HCT116 (cell line): Measurements from ENCODE around the gene TOLLIP. TPM values are rescaled to one million over a fixed set of nuclear protein-coding genes. Genes with fewer than 3 reads are reported as not detected.

Experiments
- ATAC-seq: fragments of 200-7000 bp; cut with Tn5 transposase; 2 replicates; pipeline ENCODE4 v1.9.1; 2020; ENCODE audit warnings: mild to moderate bottlenecking, moderate library complexity
- BruUV-seq: library from RNA; stranded (reverse); fragments of 400-500 nt; replicated peaks from 2 replicates; lab custom pipeline; 2021; lab: Mats Ljungman, UMichigan
- CTCF ChIA-PET: fragments of 300-600 bp; sonication (Branson Sonifier 250); formaldehyde crosslinking; loops from one replicate; lab custom pipeline; 2021; ENCODE audit warnings: antibody characterized with exemption; lab: Charles Lee
- POLR2A ChIA-PET: fragments of 300-600, 350-600 bp; sonication (Branson Sonifier 250); formaldehyde crosslinking; loops from one replicate; lab custom pipeline; 2021; ENCODE audit warnings: antibody characterized with exemption; lab: Charles Lee
- RAD21 ChIA-PET, 2 experiments: fragments of 300-600 bp; sonication (Branson Sonifier 250); formaldehyde crosslinking; loops; one replicate each; lab custom pipeline; 2023; ENCODE audit warnings: low total read pairs in 2 of 2; ENCODE audit not compliant: uncharacterized antibody in 2 of 2, unreplicated experiment in 2 of 2, low non-redundant PET in 1 of 2; lab: Charles Lee
- DNase-seq: peaks from one replicate; pipeline ENCODE4 v3.0.0-alpha.2; 2010; ENCODE audit warnings: low read depth, low spot score
- H2AFZ ChIP-seq: fragments of 200-600 bp; shearing (Covaris generic), sonication (generic); 2 replicates; pipeline ENCODE4 v1.6.1; 2017; ENCODE audit warnings: low read depth, mixed run types, mixed read lengths, antibody characterized with exemption, low read length; ENCODE audit not compliant: poor library complexity, severe bottlenecking
- H3K27ac ChIP-seq: 2 replicates; pipeline ENCODE4 v1.5.1; 2012; ENCODE audit warnings: low read depth, low read length
- H3K27me3 ChIP-seq: fragments of 200-600 bp; sonication (generic); 2 replicates; pipeline ENCODE4 v1.6.1; 2016; ENCODE audit warnings: mixed run types, low read length, mixed read lengths; ENCODE audit not compliant: insufficient read depth
- H3K36me3 ChIP-seq, 2 experiments: fragments of 200-500 bp in 1 of 2; fragments of 200-600 bp in 1 of 2; sonication (Bioruptor generic) in 1 of 2; sonication (generic) in 1 of 2; 2 replicates each; pipeline versions ENCODE4 v1.5.1 to v1.6.1; 2014 to 2016; ENCODE audit warnings: low read length in 2 of 2, inconsistent platforms in 1 of 2, mixed read lengths in 1 of 2, mixed run types in 1 of 2; ENCODE audit not compliant: insufficient read depth in 2 of 2, control insufficient read depth in 1 of 2
- H3K4me1 ChIP-seq, 2 experiments: fragments of 200-600 bp in 1 of 2; sonication (generic) in 1 of 2; 2 replicates each; pipeline versions ENCODE4 v1.5.1 to v1.6.1; 2012 to 2017; ENCODE audit warnings: low read length in 2 of 2, inconsistent platforms in 1 of 2, mild to moderate bottlenecking in 1 of 2, mixed read lengths in 1 of 2, mixed run types in 1 of 2, moderate library complexity in 1 of 2; ENCODE audit not compliant: insufficient read depth in 2 of 2, control insufficient read depth in 1 of 2
- H3K4me2 ChIP-seq: fragments of 200-600 bp; sonication (generic); 2 replicates; pipeline ENCODE4 v1.6.1; 2017; ENCODE audit warnings: mixed run types, low read length, mixed read lengths
- H3K4me3 ChIP-seq, 2 experiments: fragments of 200-600 bp in 1 of 2; sonication (generic) in 1 of 2; replicated peaks in 1 of 2; 2 replicates each; pipeline ENCODE4 v1.5.1; 2011 to 2016; ENCODE audit warnings: low read length in 2 of 2, control low read depth in 1 of 2, low read depth in 1 of 2, mild to moderate bottlenecking in 1 of 2, mixed read lengths in 1 of 2, mixed run types in 1 of 2
- H3K79me2 ChIP-seq: fragments of 200-600 bp; sonication (generic); 2 replicates; pipeline ENCODE4 v1.6.1; 2017; ENCODE audit warnings: mild to moderate bottlenecking, mixed run types, low read length, moderate library complexity, mixed read lengths; ENCODE audit not compliant: insufficient read depth
- H3K9ac ChIP-seq: fragments of 200-600 bp; sonication (generic); 2 replicates; pipeline ENCODE4 v1.6.1; 2016; ENCODE audit warnings: low read length, mixed read lengths
- H3K9me2 ChIP-seq: fragments of 200-600 bp; sonication (generic), shearing (Covaris generic); 2 replicates; pipeline ENCODE4 v1.6.1; 2017; ENCODE audit warnings: mixed run types, mild to moderate bottlenecking, moderate library complexity; ENCODE audit not compliant: insufficient read depth
- H3K9me3 ChIP-seq, 2 experiments: fragments of 200-500 bp in 1 of 2; fragments of 200-600 bp in 1 of 2; sonication (Bioruptor generic) in 1 of 2; sonication (generic) in 1 of 2; 2 replicates each; pipeline ENCODE4 v1.6.1; 2014 to 2017; ENCODE audit warnings: low read length in 2 of 2, mixed read lengths in 2 of 2, inconsistent platforms in 1 of 2, low read depth in 1 of 2, mild to moderate bottlenecking in 1 of 2, mixed run types in 1 of 2, moderate library complexity in 1 of 2; ENCODE audit not compliant: control insufficient read depth in 1 of 2, insufficient read depth in 1 of 2
- H4K20me1 ChIP-seq: fragments of 200-600 bp; sonication (generic), shearing (Covaris generic); 2 replicates; pipeline ENCODE4 v1.6.1; 2017; ENCODE audit warnings: mixed run types, mild to moderate bottlenecking, moderate library complexity; ENCODE audit not compliant: insufficient read depth
- CEBPB ChIP-seq: IDR thresholded peaks from 2 replicates; pipeline ENCODE4 v1.6.1; 2012; ENCODE audit warnings: low read depth
- EGR1 ChIP-seq: IDR thresholded peaks from 2 replicates; pipeline ENCODE4 v1.6.1; 2012; ENCODE audit warnings: low read depth
- FOSL1 ChIP-seq: IDR thresholded peaks from 2 replicates; pipeline ENCODE4 v1.6.1; 2012; ENCODE audit warnings: low read depth
- JUND ChIP-seq: IDR thresholded peaks from 2 replicates; pipeline ENCODE4 v1.6.1; 2012
- POLR2AphosphoS5 ChIP-seq: IDR thresholded peaks from 2 replicates; pipeline ENCODE4 v1.6.1; 2011; ENCODE audit warnings: mild to moderate bottlenecking, low read depth, low read length, moderate library complexity
- RAD21 ChIP-seq: IDR thresholded peaks from 2 replicates; pipeline ENCODE4 v1.6.1; 2012; ENCODE audit warnings: low read depth, mild to moderate bottlenecking
- YY1 ChIP-seq: IDR thresholded peaks from 2 replicates; pipeline ENCODE4 v1.6.1; 2011; ENCODE audit warnings: low read length, low read depth, moderate library complexity, mild to moderate bottlenecking; ENCODE audit not compliant: insufficient replicate concordance; ENCODE audit errors: extremely low read depth
- ZBTB33 ChIP-seq: IDR thresholded peaks from 2 replicates; pipeline ENCODE4 v1.6.1; 2011; ENCODE audit warnings: mild to moderate bottlenecking, low read length, moderate library complexity; ENCODE audit not compliant: insufficient replicate concordance; ENCODE audit errors: extremely low read depth
- intact Hi-C: fragments of 100-400 bp; cut with micrococcal nuclease; formaldehyde crosslinking; loops from 2 replicates; pipeline ENCODE4 v1.10.0; 2022
- total RNA-seq: library from RNA; stranded (reverse); gene quantifications from one replicate; pipeline ENCODE4 v1.2.1, GENCODE V29; 2021; ENCODE audit not compliant: unreplicated experiment

Gene TOLLIP
- total RNA-seq, 1 experiment from 2014 or later: 28.5 TPM

- Histone ChIP-seq H3K9me2 (no peaks in the 10 kb centered on the region), H3K4me2 (no peak overlapping the region), H2AFZ (no peak overlapping the region), H3K9ac (no peak overlapping the region), H3K4me1 (no peaks in the 10 kb centered on the region), H4K20me1 (no peaks in the 10 kb centered on the region), H3K4me3 (no peak overlapping the region), H3K27ac (no peak overlapping the region), H3K36me3 (0 out of 4 replicates have a peak, but pooled peaks cover 0 to 6% of the 10 kb centered on the region in 2 experiments), H3K27me3 (no peaks in the 10 kb centered on the region), H3K9me3 (no peaks in the 10 kb centered on the region), H3K79me2 (0 out of 2 replicates have a peak, but pooled peaks cover 3% of the 10 kb centered on the region)
- POLR2A ChIA-PET: interaction anchor here (1.3 kb wide), 1 partner anchor 58 kb away, joined by 3 read pairs; no protein-coding TSS in a partner anchor
- no peak for TF ChIP-seq EGR1
- TF ChIP-seq CEBPB: no peak
- TF ChIP-seq YY1: no peak
- TF ChIP-seq FOSL1: no peak
- no peak for TF ChIP-seq JUND
- TF ChIP-seq ZBTB33: no peak
- TF ChIP-seq RAD21: no peak
- TF ChIP-seq POLR2AphosphoS5: no peak
- no peak for ATAC-seq
- no peak for DNase-seq
- no TSS peak for BruUV-seq
- intact Hi-C loops: loop anchor here (2.0 kb wide), 1 partner anchor 222 kb away; no protein-coding TSS in a partner anchor
- RAD21 ChIA-PET: no interaction called here
- CTCF ChIA-PET: interaction anchor here (0.9 to 1.3 kb wide), 2 partner anchors 213 to 222 kb away, joined by 3 to 5 read pairs; no protein-coding TSS in a partner anchor
Measured at GRCh38 chr11:1292644-1293618, 16.5 kb downstream of the TOLLIP start.
